ENCODE data around the gene AREL1. TPM values are rescaled to one million over a fixed set of nuclear protein-coding genes. Genes with fewer than 3 reads are reported as not detected.

Gene AREL1
- total and polyA plus RNA-seq, 2 of the 8 experiments (the other 6 are each of a cell fraction or from before 2014, with no cell fraction given) = 31.4 to 49.1 TPM

DNA sequence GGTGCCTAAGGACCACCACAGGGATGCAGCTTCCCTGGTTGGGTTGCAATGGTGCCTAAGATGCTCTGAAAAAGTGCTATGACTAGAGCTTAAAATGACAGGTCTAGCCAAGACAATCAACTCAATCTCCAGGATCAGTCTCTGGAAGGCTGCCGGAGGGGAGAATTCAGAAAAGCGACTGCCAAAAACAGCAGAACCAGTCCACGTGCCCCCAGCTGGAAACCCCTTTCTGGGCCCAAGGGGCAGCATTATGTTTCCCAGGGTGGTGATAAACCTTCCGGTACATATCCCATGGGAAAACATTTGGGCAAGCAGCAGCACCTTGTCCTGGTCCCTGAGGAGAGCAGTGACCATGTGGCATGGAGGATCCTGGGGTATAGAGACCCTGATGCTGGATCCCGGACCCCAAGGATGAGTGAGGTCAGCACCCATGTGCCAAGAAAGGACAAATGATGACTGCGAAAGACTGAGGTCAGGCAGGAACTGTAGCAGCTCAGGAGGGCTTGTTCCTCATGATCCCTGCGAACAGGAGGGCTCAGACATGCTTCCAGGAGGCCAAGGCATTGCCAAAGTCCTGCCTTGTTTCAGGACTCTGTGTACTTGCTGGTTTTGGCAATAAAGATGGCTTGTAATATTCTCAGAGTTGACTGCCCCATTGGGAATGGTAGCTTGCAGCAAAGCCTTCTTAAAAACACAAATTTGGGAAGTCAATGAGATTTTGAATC lies 51.0 kb downstream of the AREL1 start:
- H3K27me3 ChIP-seq (replicated peaks in 1 of 4; ENCODE audit: control insufficient read depth in 3 of 4, extremely low read depth in 1 of 4, insufficient read depth in 3 of 4, low read length in 3 of 4) = no peaks in the 10 kb centered on the region
- no peak overlapping the region for H2AK5ac ChIP-seq (ENCODE audit: low read depth, low read length)
- H2BK5ac ChIP-seq (ENCODE audit: low read depth, low read length) = no peak overlapping the region; the same call in 1 of the 2 replicates
- H4K20me1 ChIP-seq (replicated peaks in 1 of 2; ENCODE audit: control insufficient read depth in 1 of 2, insufficient read depth in 2 of 2, low read length in 2 of 2) = peaks cover 0 to 3% of the 10 kb centered on the region in 2 experiments
- H2BK15ac ChIP-seq (ENCODE audit: low read length) = no peak overlapping the region
- H3K36me3 ChIP-seq (ENCODE audit: control insufficient read depth in 2 of 4, insufficient read depth in 4 of 4, low read length in 3 of 4) = peaks cover 7 to 42% (median 22%) of the 10 kb centered on the region in 4 experiments; a peak in 7 of 8 replicates
- H3K18ac ChIP-seq (ENCODE audit: extremely low read depth, low read length) = no peak overlapping the region
- H3K56ac ChIP-seq (replicated peaks; ENCODE audit: insufficient read length, low read depth, low read length) = no peak overlapping the region
- DNase-seq (ENCODE audit: low read depth in 1 of 2, low spot score in 2 of 2) = no peak
- H2BK12ac ChIP-seq (ENCODE audit: low read depth, low read length) = no peak overlapping the region
- no peaks in the 10 kb centered on the region for H3K23me2 ChIP-seq (ENCODE audit: low read depth, low read length)
- 89% methylated on average over 7 of the region's 7 CpGs; no CpG with 5 or more reads in 1 of the 2 experiments for WGBS, 2 experiments (ENCODE audit: extremely low coverage in 1 of 2, insufficient coverage in 1 of 2, insufficient read length in 1 of 2, insufficient replicate concordance in 2 of 2, low coverage in 1 of 2, low lambda C conversion rate in 2 of 2, missing lambda C conversion rate in 1 of 2)
- no peak overlapping the region for H3K4me3 ChIP-seq (ENCODE audit: extremely low read depth in 1 of 4, insufficient read depth in 2 of 4, low read depth in 3 of 4, low read length in 4 of 4)
- no peak overlapping the region for H4K91ac ChIP-seq (replicated peaks; ENCODE audit: insufficient read length, low read length)
- H3K4me2 ChIP-seq (ENCODE audit: insufficient read depth in 1 of 2, low read depth in 2 of 2, low read length in 2 of 2) = no peak overlapping the region
- no peak overlapping the region for H2AFZ ChIP-seq (ENCODE audit: low read length)
- TF ChIP-seq PHF8 (conservative IDR thresholded peaks at IDR 0.05; ENCODE audit: low read depth, low read length) = no peak
- TF ChIP-seq, protein P1, sequence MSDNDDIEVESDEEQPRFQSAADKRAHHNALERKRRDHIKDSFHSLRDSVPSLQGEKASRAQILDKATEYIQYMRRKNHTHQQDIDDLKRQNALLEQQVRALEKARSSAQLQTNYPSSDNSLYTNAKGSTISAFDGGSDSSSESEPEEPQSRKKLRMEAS (IDR thresholded peaks at IDR 0.05) = no peak
- no peak for TF ChIP-seq SP2 (IDR thresholded peaks at IDR 0.05; ENCODE audit: low read length)
- TF ChIP-seq BACH1 (IDR thresholded peaks at IDR 0.05; ENCODE audit: low read length) = no peak
- TF ChIP-seq BRCA1 (IDR thresholded peaks at IDR 0.05; ENCODE audit: low read depth, low read length) = no peak
- no peak for TF ChIP-seq SP4 (IDR thresholded peaks at IDR 0.05; ENCODE audit: low read length)
- POLR2A ChIA-PET (ENCODE audit: partially characterized antibody) = no interaction called here
- H3K9me3 ChIP-seq (ENCODE audit: insufficient read depth in 2 of 2, low read depth in 1 of 2, low read length in 1 of 2) = no peaks in the 10 kb centered on the region
- H3K14ac ChIP-seq (ENCODE audit: insufficient read length) = no peak overlapping the region
- H2BK20ac ChIP-seq (ENCODE audit: low read length) = no peak overlapping the region
- H3K27ac ChIP-seq (ENCODE audit: low read depth, low read length) = no peak overlapping the region
- no peaks in the 10 kb centered on the region for H3K4me1 ChIP-seq (replicated peaks in 1 of 4; ENCODE audit: control insufficient read depth in 3 of 4, insufficient read depth in 4 of 4, low read length in 3 of 4)
- no peak overlapping the region for H4K5ac ChIP-seq (ENCODE audit: insufficient read length, low read depth, low read length)
- no peak overlapping the region for H3K9ac ChIP-seq (replicated peaks in 1 of 4; ENCODE audit: extremely low read depth in 1 of 4, low read depth in 3 of 4, low read length in 3 of 4)
- no peak overlapping the region for H2BK120ac ChIP-seq (replicated peaks; ENCODE audit: low read depth, low read length)
- H3K23ac ChIP-seq (ENCODE audit: insufficient read length) = no peak overlapping the region
- H3K4ac ChIP-seq (replicated peaks; ENCODE audit: insufficient read length, low read depth, low read length) = no peak overlapping the region
- CTCF ChIA-PET (ENCODE audit: partially characterized antibody) = interaction anchor here (0.6 to 4.0 kb wide), 5 partner anchors 15 to 323 kb away, joined by 3 to 18 read pairs (median 6); no protein-coding TSS in a partner anchor
- H4K8ac ChIP-seq (ENCODE audit: extremely low read depth, insufficient read depth, low read length) = no peak overlapping the region
- no peak for FAIRE-seq
- H3K79me1 ChIP-seq (ENCODE audit: low read depth, low read length) = no peaks in the 10 kb centered on the region
- no peaks in the 10 kb centered on the region for H3K79me2 ChIP-seq (ENCODE audit: control insufficient read depth in 1 of 2, insufficient read depth in 2 of 2, low read length in 2 of 2)
